HG03342 (cell line): ENCODE measurements around the gene CD300E.

Experiments used
- ATAC-seq: cut with Tn5 transposase; IDR thresholded peaks from one replicate; pipeline ENCODE4 v1.9.1; 2021; ENCODE audit warnings: mild to moderate bottlenecking, moderate library complexity; ENCODE audit not compliant: unreplicated experiment

CD300E gene

DNA sequence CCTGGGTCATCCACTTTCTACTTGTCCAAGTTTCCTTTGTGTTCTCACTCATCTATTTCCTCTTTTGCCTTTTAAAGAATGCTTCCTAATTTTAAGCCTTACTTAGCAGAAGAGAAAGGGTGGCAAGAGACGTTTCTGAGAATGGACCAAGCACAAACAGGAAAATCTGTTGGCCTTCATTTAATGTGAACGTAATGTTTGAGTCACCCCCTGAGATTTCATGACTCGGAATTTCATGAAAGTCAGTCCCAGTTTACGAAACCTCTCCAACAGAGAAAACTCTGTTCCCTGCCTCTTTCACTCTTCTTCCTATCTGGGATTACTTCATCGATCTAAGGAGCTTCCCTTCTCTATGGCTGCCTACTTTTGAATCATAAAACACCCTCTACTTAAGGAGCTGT lies at the start of gene CD300E:
CD300E (minus strand) TSS at position 46 of the 401 bp plus-strand sequence. CDS start 117 bp downstream, outside the sequence.
- no peak for ATAC-seq

- ATAC-seq = no peak
Observed at GRCh38 chr17:74671031-74671771, 47.7 kb upstream of the CD300E start.

- no peak for ATAC-seq
Observed at GRCh38 chr17:74670329-74670728, 46.8 kb upstream of the CD300E start.

GRCh38 chr17:74663561-74663960 lies 40.0 kb upstream of the CD300E start:
- no peak for ATAC-seq

- ATAC-seq = no peak
Observed at GRCh38 chr17:74659889-74660288, 36.4 kb upstream of the CD300E start.

DNA sequence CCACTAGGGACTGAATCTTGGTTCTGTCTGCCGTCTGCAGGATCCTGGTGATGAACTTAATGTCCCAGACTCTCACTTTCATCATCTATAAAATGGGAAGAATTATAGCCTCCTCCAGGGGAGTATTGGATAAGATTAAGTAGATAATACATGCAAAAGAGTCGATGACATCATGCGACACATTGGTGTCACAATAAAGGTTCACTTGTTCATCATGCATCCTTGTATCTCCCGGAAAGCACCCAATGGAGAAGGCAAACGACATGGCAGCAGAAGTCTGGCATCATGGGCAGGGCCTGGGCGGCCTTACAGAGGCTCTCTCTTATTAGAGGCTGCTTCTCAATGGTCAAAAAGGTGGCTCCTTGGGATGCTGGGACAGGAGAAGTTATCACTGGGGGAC lies 35.1 kb upstream of the CD300E start:
- no peak for ATAC-seq

DNA sequence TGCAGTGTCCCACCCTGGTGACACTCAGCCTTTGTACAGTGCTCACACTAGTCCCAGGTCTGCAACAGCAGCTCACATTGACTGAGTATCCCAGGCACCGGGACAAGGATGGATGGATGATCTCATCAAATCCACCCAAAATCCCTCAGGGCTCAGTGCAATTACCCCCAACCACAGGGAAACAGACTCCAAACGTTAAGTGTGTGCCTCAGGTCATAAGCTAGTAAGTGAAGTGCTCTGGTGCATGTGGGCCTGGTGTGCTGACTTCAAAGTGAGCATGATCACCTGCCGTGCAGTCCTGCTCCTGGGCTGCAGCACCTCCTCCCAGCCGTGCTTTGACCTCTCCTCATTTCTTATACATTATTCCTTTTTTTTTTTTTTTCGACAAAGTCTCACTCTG lies 31.2 kb upstream of the CD300E start:
- no peak for ATAC-seq

DNA sequence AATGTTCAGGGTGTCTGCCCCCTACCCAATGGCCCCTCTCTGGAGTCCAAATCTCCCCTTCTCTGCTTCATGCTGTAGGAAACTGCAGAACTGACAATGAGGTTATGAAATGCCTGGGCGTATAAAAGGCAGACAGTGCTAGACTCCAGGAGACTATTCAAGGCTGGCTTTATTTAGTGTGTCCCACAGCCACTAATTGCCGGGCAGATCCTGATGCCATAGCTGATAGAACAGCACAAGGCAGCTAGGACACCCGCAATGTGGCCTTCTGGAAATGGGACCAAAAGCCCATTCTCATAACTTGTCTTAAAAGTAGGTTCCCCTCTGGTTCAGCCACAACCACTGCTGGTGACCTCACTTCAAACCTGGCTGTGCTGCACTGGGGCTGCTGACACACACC lies 28.5 kb upstream of the CD300E start:
- ATAC-seq = no peak

DNA sequence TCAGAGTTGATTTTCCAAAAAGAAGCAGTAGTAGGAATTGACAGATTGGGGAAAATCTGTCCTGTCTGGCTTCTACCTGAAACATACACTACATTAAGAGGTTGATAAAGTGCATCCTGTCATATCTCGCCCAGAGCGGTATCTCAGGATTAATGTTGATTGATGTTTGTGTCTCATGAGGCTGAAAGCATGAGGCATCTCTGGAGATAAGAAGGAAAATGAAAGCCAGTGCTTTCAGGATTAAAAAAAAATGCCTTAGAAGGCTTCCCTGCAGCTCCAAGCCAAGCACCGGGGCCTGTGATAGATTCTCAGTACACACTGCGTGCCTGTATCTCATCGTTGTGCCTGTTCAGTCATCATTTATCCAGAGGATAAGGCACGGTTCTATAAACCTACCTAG lies 26.4 kb upstream of the CD300E start:
- ATAC-seq = no peak

GRCh38 chr17:74647871-74648672 lies 24.5 kb upstream of the CD300E start:
- no peak for ATAC-seq

DNA sequence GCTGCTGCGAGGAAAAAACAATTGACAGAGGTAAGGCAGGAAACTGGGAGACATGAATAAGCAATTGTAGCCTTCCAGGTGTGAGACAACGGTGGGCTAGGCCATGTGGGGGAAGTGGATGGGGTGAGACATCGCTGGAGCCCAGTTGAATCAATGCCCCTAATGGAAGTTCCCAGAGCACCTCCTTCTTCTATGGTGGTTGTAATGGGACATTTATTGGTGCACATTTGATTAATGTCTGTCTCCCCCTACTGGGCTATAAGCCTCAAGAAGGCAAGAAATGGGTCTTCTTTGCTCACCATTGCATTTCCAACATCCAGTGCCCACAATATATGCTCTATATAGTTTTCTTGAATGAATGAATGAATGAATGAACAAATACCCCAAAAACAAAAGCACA lies 22.7 kb upstream of the CD300E start:
- ATAC-seq = no peak

GRCh38 chr17:74645010-74645409 lies 21.5 kb upstream of the CD300E start:
- ATAC-seq = no peak

- no peak for ATAC-seq
Observed at GRCh38 chr17:74644419-74644818, 20.9 kb upstream of the CD300E start.

DNA sequence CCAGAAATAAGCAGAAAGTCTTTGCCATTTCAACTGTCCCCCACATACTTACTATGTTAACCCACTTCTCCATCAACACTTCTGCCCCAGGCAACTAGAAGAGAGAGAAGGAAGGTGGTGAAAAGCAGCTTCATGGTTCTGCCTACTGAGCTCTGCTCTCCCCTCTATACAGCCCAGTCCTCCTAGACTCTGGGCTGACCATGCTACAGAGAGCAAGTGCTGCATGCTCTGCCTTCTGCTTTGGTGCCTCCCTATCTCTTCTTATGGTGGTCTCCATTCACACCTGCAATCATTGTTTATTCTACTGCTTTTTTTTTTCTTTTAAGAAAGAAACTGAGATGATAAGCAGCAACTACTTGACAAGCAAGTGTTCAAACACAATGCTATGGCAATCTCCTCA lies 20.3 kb upstream of the CD300E start:
- no peak for ATAC-seq

- ATAC-seq = no peak
Observed at GRCh38 chr17:74642995-74643394, 19.5 kb upstream of the CD300E start.

GRCh38 chr17:74642556-74642955 lies 19.0 kb upstream of the CD300E start:
- no peak for ATAC-seq

GRCh38 chr17:74641958-74642298 lies 18.4 kb upstream of the CD300E start:
- ATAC-seq = no peak

- no peak for ATAC-seq
Observed at GRCh38 chr17:74641224-74641957, 17.9 kb upstream of the CD300E start.

DNA sequence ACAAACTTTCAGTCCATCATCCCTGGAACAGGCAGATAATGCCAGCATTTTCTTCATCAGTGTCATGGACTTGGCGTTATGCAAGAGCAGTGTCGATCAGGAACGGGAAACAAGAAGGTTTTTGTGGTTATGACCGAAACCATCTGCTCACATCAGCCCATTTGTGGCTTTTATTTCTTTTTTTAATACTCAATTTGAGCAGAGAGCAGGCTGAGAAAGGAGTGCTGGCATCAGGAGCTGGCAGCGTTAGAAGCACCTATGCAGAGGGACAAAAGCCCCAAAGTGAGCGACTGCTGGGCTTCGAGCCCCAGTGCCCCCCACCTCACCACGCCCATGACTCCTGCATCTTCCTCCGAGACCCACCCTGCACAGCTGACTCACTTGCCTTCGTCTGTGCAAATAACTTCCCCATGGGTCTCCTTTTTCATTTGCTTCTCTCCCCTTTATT lies 16.2 kb upstream of the CD300E start:
- ATAC-seq = no peak

DNA sequence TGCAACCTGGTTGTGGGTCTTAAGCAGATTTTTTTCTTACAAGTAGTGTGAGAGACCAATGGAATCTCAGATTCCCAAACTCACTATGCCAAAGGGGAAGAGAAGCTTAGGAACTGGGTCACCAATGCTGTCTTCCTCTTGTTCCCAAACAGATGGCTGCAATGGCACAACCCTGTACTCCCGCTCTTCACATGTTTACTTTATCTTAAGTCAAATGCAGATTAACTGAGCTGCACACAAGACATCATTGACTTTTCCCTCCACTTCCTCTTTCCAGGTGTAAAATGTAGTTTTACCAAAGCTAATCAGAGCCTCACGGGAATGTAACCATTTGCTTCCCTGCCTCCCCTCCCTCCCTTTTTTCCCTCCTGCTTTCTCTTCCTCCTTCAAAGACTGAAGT lies 14.4 kb upstream of the CD300E start:
- ATAC-seq = no peak

DNA sequence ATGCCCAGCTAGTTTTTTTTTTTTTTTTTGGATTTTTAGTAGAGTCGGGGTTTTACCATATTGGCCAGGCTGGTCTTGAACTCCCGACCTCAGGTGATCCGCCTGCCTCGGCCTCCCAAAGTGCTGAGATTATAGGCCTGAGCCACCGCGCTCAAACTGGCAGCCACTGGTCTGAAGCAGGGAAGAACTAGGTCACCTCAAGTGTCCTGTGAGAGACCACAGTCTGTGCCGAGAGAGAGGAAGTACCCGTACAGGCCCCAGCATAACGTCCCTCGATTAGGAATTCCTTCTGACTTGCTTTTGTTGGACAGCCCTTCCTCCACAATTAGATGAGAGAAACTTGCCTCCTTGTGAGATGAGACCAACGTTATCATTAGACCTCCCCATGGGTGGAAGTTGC lies 13.7 kb upstream of the CD300E start:
- no peak for ATAC-seq
